ENCODE measurements around the gene STX8.
"Not testable (repeated sequence)": the region's sequence is repeated elsewhere in the genome, so short reads cannot be mapped to it uniquely, and the experiment has no call there.

STX8 gene

DNA sequence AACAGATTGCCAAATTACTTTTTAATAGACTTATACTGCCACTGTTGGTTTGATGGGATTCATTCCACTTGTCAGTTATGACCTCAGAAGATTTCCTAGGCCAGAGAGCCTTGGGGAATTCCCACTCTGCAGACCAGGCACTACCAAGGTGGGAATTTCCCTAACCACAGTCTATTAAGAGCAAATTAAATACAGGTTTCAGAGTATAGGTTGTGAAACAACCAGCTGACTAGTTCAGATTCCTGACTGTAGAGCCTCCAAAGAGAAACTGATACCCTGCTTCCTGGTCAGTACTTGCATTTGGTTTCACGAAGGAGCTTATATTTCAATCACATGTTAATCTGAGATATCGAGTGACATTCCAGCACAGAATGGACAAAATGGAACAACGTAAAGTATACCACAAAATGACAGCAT, 186.5 kb downstream of the STX8 start:
- no peak for DNase-seq (ENCODE audit: low read depth)

DNA sequence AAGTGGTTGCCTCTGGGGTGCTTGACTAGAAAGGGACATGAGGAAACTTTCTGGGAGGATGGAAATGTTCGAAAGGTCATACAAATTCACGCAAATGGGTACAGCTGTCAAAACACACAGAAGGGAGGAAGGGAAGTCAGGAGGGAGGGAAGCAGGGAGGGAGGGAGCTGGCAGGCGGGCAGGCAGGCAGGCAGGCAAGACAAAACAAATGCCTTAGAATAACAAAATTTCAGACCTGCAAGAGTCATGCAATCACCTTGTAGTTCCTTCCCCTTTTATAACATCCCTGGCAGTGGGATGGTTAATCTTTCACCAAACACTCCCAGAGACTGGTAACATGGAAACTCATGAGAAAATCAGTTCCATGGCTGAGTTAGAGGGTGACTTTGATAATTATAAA, 189.2 kb downstream of the STX8 start:
- DNase-seq (ENCODE audit: low read depth): no peak

DNA sequence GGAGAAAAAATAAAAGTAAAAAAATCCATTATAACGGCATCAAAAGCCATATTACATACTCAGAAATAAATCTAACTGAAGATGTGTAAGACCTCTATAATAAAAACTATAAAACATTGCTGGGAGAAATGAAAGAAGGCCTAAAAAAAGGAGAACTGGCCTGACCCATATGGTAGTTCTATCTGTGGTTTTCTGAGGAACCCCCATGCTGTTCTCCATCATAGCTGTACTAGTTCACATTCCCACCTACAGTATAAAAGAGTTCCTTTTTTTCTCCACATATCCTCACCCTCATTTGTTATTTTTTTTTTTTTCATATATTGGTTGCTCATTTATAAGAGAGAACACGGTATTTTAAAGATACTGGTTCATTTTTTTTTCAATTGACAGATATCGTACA, 191.8 kb downstream of the STX8 start:
- no peak for DNase-seq (ENCODE audit: low read depth)

DNA sequence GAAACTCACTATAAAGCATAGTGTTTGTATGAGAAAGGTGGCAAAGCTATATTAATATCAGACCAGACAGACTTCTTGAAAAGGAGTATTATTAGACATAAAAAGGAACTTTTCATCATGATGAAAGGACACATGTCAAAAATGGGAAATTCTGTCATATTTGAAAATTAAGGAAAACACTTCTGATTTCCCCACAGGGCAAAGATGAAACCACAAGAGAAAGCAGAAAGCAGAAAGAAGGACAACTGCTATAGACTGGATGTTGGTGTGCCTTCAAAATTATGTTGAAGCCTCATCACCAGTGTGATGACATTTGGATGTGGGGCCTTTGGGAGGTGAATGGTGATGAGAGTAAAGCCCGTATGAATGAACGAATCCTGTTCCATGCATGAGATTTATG, 193.0 kb downstream of the STX8 start:
- no peak for DNase-seq (ENCODE audit: low read depth)

DNA sequence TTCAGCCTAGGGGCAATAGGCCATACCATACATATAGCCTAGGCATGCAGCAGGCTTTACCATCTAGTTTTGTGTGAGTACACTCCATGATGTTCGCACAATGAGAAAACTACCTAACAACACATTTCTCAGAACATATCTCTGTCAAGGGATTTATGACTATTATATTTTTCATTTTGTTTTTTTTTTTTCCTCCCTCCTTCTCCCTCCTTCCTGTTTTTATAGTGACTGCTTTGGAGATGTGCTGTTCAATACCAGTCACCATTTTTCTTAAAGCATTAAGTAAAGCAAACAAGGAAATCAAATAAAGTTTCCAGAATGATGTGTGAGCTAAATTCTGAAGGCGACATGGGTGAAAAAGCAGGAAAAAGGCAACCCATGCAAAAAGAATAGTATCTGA, 194.6 kb downstream of the STX8 start:
- no peak for DNase-seq (ENCODE audit: low read depth)

DNA sequence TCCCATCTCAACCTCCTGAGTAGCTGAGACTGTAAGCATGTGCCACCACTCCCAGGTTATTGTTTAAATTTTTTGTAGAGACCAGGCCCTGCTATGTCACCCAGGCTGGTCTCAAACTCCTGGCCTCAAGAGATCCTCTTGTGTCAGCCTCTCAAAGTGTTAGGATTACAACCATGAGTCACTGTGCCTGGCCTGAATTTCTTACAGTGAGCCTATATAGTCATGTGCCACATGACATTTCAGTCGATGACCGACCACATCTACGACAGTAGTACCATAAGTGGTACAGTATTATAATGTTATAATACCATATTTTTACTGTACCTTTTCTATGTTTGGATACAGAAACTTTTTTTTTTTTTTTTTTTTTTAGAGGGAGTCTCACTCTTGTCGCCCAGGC, 195.3 kb downstream of the STX8 start:
- DNase-seq (ENCODE audit: low read depth): no peak

DNA sequence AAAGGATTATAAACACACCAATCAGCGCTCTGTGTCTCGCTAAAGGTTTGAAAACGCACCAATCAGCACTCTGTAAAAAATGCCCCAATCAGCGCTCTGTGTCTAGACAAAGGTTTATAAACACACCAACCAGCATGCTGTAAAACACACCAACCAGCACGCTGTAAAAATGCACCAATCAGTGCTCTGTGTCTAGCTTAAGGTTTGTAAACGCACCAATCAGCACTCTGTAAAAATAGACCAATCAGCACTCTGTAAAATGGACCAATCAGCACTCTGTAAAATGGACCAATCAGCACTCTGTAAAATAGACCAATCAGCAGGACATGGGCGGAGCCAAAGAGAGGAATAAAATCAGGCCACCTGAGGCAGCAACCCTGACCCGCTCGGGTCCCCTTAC, 199.4 kb downstream of the STX8 start:
- not testable (repeated sequence) for DNase-seq (ENCODE audit: low read depth)

DNA sequence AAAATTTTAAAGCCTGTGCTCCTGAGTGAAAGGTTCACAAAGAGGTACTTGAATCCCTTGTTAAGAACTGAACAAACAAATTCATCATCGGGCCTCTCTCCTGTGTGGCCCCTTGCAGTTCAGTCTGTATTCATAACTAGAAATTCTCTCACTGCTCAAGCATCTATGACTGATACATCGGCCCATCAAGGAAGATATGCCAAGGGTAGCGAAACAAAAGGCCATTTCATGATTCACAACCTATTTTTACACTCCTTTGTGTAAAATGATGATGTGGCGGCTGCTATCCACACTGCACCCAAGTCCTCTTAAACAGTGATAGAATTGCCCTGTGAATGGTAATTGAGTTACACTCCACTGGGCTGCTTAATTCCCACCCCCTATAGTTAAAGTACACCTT, 204.6 kb downstream of the STX8 start:
- no peak for DNase-seq (ENCODE audit: low read depth)

DNA sequence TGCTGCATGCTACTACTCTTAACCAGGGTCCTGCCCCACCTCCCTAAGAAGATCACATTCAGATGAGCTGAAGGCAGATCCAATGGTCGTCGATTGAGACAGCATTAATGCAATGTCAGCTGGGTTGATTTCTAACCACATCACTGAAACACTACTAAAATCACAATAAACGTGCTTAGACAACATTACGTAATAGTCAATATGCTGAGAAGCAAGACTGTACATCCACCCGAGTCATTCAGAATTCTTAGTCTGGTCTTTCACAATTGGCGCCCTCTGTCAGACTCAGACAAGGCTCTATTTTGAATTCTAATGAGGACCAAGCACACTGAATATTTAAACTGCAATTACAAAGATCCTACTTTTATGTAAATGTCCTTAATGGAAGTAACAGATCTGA, 205.2 kb downstream of the STX8 start:
- DNase-seq (ENCODE audit: low read depth): no peak

DNA sequence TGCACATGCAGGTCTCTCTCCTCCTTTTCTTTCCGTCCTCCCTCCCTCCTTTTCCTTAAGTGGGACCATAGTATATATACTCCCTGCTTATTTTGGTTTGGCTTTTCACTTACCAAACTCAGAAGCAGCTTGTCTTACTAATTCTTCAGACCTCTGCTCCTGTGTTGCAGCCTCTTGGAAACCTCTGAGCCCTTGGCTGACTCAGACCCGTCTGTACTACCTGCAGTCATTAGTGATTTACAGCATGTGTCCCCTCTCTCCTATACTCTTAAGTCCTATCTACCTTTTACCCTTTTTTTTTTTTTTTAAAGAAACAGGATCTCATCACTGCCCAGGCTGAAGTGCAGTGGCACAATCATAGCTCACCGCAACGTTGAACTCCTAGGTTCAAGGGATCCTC, 207.0 kb downstream of the STX8 start:
- DNase-seq (ENCODE audit: low read depth): no peak

DNA sequence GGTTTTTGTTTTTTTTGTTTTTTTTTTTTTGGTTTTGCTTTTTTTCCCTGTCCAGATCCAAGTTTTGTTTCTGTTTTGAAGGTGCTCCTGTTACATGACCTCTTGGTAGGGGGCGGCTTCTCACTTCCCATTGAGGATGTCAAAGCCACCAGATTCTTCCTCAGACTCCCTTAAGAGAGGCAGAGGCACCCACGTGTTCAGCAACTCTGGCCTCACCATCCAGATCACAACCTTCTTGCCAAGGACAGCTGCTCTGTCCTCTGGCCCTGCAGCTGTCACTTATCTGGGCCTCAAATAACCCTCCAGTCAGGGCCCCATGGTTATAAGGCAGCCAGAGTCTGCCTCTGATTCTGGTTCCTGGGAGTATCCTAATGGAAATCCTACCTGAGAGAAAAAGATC, 208.5 kb downstream of the STX8 start:
- DNase-seq (ENCODE audit: low read depth): no peak

DNA sequence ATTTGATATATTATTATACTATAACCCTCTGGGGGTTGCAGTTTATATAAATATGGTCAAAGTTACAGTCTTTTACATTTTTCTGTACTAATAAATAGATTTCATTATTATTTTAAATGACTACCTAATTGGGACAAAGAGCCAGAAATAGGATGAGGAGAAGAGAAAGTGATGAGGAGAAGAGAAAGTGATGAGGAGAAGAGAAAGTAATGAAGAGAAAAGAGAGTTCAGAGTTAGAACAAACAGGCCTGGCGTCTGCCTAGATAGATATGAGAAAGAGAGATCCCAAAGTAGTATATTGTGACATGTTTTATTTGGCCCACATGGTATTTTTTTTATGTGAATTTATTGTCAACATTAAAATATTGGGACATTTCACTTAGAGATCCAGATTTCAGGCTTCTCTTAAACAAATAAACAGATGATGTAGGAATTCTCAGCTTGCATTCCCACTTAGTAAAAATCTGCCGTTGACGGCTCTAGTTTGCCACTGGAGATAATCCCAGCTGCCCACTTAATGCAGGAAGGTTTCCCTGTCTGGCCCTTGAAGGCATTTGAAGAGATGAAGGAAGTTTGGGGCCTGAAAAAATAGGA, 210.7 kb downstream of the STX8 start:
- no peak for DNase-seq (ENCODE audit: low read depth)

DNA sequence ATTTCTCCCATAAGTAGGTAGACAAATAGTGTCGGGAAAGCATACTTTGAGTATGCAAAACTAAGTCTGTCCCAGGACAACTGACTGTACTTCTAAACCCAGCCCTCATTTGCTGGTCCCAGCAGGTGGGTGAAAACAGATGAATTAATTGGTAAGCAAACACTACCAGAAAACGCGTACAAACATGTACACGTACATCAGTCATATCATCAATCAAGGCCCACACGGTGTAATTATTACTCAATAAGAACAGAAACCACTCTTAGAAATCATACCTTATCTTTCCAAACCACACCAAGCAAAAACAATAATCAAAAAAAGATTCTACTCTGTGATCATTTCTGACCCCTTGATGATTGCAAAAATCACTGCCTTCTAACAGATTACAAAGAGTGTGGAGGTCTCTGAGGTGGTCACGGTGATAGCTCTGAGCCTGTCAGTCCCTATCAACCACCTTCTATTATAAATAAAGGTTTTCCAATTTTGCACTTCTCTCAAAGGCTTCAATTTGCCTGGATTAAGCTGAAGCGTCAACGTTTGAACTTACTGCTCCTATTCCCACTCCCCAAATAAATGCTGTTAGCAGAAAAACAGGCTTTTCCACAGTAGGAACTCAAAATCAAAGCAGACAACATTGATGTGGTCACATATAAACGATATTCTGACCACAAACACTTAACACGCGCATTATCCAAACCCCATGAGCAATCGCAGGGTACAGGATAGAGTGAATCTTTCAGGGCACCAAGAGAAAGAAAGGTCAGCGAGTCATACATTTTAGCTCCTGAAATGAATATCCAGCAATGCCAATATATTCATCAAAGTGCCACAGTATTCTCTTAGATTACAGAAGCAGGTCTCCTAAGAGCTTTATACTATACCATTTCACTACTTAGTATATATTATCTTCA, 211.9 kb downstream of the STX8 start:
- no peak for DNase-seq (ENCODE audit: low read depth)

DNA sequence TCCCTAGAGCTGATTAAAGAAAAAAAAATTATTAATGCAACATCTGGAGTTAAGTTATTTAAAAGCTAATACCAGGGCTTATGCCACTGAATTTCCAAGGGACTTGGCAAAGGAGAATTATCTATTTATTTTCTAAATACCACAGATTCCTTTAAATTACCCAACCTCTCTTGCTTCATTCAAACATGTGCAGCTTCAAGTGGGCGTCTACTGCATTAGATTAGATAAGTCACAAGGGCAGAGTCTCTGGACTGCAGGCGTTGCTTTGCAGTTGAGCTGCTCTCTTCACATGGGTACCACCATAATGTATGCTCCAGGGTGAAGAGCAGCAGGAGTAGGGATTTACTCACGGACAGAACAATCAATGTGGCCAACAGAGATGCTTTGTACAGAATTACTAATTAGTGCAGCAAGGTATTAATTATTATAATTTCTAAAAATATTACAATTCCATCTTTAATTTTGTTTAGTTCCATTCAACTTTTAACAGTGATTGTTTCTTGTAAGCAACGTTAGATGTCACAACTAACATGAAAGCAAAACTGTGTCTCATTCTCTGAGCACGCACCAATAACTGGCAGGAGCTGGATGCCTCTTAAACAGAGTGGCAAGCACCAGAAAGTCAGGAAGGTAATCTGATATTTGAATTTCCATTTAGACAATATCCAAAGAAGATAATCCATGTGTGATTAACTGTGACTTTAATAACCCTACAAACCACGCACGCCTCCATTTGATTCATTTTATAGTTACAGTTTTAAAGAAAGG, 214.2 kb downstream of the STX8 start:
- no peak for DNase-seq (ENCODE audit: low read depth)

DNA sequence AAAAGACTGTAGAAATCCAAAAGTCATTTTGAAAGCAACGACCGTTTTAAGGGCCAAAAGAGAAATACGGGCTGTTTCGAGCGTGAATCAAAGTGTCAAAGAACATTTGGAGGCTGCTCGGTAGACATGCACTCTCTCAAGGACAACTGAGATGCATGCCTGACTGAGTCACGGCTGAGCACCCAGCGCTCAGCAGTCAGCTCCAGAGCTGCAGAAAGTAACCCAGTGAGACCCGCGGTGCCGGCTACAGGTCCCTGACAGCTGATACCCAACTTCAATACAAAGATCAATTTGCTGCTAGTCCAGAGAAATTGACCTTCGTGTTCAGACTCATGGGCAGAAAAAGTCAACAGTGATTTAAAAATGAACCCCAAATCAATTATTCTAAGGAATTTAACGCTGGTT, 214.9 kb downstream of the STX8 start:
- DNase-seq (ENCODE audit: low read depth): no peak

DNA sequence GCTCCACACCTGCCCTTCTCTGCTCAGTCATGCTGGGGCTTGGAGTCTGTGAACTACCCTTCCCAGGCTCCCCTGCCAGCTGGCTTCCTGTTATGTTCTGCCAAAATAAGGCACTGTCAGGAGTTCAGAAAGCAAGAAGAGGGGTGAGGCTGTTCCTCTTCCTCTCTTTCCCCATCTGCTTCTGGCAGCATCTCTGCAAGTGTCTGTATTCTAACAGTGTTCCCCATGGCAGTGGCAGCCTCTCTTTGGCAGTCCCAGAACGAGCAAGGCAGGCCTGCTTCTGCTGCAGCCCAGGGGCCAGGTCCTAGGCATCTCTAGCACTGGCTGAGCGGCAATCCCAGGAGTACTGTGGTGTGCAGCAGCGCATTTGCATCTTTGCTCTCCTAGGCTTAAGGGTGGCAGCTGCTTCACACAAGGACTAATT, 219.1 kb downstream of the STX8 start:
- DNase-seq (ENCODE audit: low read depth): no peak

DNA sequence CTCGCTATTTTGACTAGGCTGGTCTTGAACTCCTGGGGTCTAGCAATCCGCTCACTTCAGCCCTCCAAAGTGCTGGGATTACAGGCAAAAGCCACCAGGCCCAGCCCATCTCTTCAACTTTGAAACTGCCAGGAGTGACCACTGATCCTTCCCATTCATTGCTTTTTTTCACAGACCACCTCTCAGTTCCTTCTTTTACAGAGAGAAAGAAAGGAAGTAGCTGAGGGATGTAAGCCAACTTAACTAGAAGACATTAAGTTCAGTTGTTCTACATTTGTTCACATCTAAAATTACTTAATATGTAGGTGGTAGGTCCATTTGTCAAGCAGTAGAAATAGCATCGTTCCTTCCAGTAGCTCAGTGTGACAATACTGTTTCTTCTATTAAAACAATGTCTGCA, 219.8 kb downstream of the STX8 start:
- DNase-seq (ENCODE audit: low read depth): no peak

DNA sequence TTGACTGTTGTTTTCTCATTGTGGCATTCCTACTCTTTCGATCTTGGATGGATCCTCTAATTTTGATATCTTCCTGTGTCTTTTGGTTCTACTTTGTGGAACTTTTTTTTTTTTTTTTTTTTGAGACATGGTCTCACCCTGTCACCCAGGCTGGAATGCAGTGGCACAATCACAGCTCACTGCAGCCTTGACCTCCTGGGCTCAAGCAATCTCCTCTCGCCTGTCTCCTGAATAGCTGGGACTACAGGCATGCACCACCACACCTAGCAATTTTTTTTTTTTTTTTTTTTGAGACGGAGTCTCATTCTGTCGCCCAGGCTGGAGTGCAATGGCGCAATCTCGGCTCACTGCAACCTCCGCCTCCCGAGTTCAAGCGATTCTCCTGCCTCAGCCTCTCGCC, 220.4 kb downstream of the STX8 start:
- DNase-seq (ENCODE audit: low read depth): not testable (repeated sequence)

DNA sequence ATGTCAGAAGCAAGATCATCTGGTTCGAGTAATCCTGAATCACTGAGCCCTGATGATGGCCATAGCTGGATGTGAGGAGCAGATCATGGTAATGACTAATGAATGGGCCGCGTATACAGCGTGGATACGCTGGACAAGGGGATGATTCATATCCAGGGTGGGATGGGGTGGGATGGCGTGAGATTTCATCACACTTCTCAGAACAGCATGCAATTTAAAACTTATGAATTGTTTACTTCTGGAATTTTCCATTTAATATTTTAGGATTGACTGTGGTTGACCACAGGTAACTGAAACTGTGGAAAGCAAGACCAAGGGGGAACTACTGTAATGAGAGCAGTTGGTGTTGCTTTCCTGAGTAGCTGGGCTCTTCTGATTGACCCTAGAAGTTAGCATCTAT, 225.5 kb downstream of the STX8 start:
- DNase-seq (ENCODE audit: low read depth): no peak

DNA sequence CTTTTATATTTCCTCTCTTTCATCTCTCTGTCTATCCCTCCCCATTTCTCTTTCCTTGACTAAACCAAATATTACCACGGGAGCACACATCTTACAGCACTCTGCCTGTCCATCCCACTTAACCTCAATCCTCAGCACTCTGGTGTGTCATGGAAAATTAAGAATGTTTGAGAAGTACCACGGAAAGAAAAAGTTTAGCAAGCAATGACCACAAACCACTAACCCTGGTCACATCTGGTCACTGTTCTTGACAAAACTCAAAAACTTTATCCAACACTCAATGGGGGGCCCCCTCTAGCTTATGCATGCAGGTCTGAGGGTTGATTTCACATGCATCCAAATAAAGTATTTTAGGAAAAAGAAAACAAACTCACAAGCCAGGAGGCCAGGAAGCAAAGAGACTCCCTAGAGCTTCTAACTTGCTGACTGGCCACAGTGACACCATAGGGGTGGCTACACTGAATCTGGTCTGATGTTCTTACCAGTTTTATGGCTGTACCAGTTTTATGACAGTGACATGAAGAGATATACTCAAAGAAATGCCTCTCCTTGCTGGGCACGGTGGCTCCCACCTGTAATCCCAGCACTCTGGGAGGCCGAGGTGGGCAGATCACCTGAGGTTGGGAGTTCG, 229.2 kb downstream of the STX8 start:
- DNase-seq (ENCODE audit: low read depth): no peak

DNA sequence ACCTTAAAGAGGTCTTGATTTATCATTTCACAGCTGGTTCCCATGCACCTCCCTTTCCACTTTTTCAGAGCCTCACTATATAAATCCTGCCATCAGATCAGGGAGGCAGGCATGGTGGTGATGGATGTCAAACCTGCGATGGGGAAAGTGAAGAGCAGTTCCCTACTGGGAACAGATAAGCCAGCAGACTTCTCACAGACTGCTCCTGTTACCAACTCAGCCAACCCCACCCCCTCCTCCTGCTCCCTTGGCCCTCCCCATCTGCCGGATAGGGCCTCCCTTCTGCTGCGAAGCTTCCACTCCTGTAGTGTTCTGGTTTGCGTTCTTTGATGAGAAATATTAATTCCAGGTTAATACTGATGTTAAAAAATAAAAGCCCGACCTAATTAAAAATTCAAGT, 232.1 kb downstream of the STX8 start:
- no peak for DNase-seq (ENCODE audit: low read depth)

DNA sequence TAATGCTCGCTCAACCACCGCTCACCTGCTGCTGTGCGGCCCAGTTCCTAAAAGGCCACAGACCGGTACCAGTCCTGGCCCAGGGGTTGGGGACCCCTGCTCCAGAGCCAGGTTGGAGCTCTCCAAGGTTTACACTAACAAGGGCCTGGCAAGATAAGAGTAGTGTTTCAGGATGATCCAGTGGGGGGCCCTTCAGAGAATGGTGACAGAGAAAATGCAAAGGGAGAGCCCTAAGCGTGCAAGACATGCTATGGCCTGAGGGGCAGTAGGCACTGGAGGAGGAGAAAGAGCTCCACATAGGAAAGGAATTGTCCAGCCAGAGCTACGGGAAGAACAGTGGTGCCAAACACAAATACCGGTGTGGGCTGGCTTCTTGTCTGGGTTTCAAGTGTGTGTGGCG, 233.4 kb downstream of the STX8 start:
- no peak for DNase-seq (ENCODE audit: low read depth)

DNA sequence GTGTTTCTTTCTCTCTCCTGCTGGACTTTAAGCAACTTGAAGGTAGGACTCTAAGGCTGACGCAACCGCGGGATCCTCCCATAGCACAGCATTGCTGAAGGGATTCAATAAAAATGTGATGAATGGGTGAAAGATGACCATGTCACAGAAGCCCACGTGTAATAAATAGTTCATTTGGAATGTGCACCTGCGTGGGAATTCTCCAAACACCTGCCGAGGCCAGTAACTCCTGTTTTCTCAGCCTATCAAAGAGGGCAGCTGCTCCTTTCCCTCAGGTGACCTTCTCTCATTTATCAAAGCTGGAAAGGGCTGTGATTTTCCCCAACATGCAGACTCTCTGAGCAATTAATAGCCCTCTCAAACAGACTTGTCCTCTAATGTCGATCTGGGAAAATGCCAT, 235.7 kb downstream of the STX8 start:
- no peak for DNase-seq (ENCODE audit: low read depth)
